Effector memory CD4-positive, alpha-beta T cell (primary cell): ENCODE results near the gene CLSTN1.
A peak's percentile ranks its signal among the peaks of the same experiment; 100 is the strongest.

Experiments used
- DNase-seq, 3 donors: peaks; one replicate each; pipeline ENCODE4 v3.0.0-alpha.2; 2020
- H3K27ac ChIP-seq: 2 replicates; pipeline ENCODE4 v1.7.0; 2013; ENCODE audit warnings: mild to moderate bottlenecking, low read length, moderate library complexity; ENCODE audit not compliant: insufficient read depth, poor library complexity, severe bottlenecking
- H3K27me3 ChIP-seq: replicated peaks from 2 replicates; pipeline ENCODE4 v1.7.0; 2013; ENCODE audit warnings: mild to moderate bottlenecking, low read length; ENCODE audit not compliant: insufficient read depth, control insufficient read depth, poor library complexity, severe bottlenecking
- H3K36me3 ChIP-seq: 2 replicates; pipeline ENCODE4 v1.7.0; 2013; ENCODE audit warnings: mild to moderate bottlenecking, low read length, moderate library complexity; ENCODE audit not compliant: control insufficient read depth, insufficient read depth
- H3K4me1 ChIP-seq: 2 replicates; pipeline ENCODE4 v1.7.0; 2013; ENCODE audit warnings: low read length, mild to moderate bottlenecking; ENCODE audit not compliant: control insufficient read depth, insufficient read depth, poor library complexity, severe bottlenecking
- H3K4me3 ChIP-seq: 2 replicates; pipeline ENCODE4 v1.7.0; 2013; ENCODE audit warnings: low read length, low read depth, mild to moderate bottlenecking; ENCODE audit not compliant: insufficient read depth, poor library complexity, severe bottlenecking
- H3K9me3 ChIP-seq: 2 replicates; pipeline ENCODE4 v1.7.0; 2013; ENCODE audit warnings: mild to moderate bottlenecking, low read length, moderate library complexity; ENCODE audit not compliant: control insufficient read depth

The CLSTN1 gene

DNA sequence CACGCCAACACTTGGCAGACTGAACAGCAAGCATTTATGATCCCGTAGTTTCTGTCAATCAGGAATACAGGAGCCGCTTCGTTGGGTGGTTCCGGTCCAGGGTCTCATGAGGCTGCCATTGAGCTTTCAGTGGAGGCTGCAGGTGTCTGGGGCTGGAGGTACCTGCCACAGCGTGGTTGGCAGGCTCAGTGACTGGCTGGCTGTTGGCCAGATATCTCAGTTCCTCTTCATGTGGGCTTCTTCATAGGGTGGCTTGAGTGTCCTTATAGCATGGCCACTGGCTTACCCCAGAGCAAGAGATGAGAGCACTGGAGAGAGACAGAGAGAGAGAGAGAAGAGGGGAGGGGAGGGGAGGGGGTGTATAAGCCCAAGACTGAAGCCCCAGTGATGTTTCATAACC is 142.9 kb downstream of the CLSTN1 start:
- no peaks in the 10 kb centered on the region for H3K9me3 ChIP-seq
- no peaks in the 10 kb centered on the region for H3K27me3 ChIP-seq
- peaks cover 26% of the 10 kb centered on the region for H3K36me3 ChIP-seq
- no peak for DNase-seq
- H3K27ac ChIP-seq, result peak overlapping the region; percentile 25
- H3K4me1 ChIP-seq, result peaks cover 13% of the 10 kb centered on the region
- H3K4me3 ChIP-seq, result no peak overlapping the region

DNA sequence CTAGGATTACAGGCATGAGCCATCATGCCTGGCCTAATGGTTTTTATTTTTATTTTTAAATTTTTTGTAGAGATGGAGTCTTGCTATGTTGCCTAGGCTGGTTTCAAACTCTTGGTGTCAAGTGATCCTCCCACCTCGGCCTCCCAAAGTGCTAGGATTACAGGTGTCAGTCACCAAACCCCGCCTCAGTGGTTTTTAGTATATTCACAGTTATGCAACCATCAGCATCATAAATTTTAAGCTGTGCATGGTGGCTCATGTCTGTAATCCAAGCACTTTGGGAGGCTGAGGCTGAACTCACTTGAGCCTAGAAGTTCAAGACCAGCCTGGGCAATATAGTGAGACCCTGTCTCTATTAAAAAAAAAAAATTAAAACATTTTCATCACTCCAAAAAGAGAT is 143.7 kb downstream of the CLSTN1 start:
- H3K36me3 ChIP-seq, result peaks cover 31% of the 10 kb centered on the region
- H3K27ac ChIP-seq, result peak overlapping the region; percentile 25
- H3K4me3 ChIP-seq, result no peak overlapping the region
- H3K9me3 ChIP-seq, result no peaks in the 10 kb centered on the region
- no peaks in the 10 kb centered on the region for H3K27me3 ChIP-seq
- no peak for DNase-seq
- H3K4me1 ChIP-seq, result peaks cover 13% of the 10 kb centered on the region
